HG03575 (cell line): ENCODE data around the gene GUCY1A2.
"Not testable (repeated sequence)": the region's sequence is repeated elsewhere in the genome, so short reads cannot be mapped to it uniquely, and the experiment has no call there.

Experiments used
- ATAC-seq: cut with Tn5 transposase; IDR thresholded peaks from one replicate; pipeline ENCODE4 v1.9.1; 2021; ENCODE audit not compliant: unreplicated experiment, insufficient number of reproducible peaks, low FRiP score; ENCODE audit errors: extremely low read depth

GUCY1A2 gene

GRCh38 chr11:107018219-107018901, at the start of gene GUCY1A2:
Gene GUCY1A2, minus strand, starts transcription at chr11:107018476. Its CDS starts 421 bp downstream, at chr11:107018055.
- ATAC-seq = no peak

GRCh38 chr11:107054391-107054790, 36.1 kb upstream of the GUCY1A2 start:
- ATAC-seq = no peak

- ATAC-seq = not testable (repeated sequence)
Observed at GRCh38 chr11:107051332-107051731, 33.1 kb upstream of the GUCY1A2 start.

- ATAC-seq = not testable (repeated sequence)
Observed at GRCh38 chr11:107050899-107051298, 32.6 kb upstream of the GUCY1A2 start.

GRCh38 chr11:107050121-107050520, 31.8 kb upstream of the GUCY1A2 start:
- no peak for ATAC-seq

- no peak for ATAC-seq
Observed at GRCh38 chr11:107044503-107044902, 26.2 kb upstream of the GUCY1A2 start.

- peak; percentile 82 for ATAC-seq
Observed at GRCh38 chr11:107043242-107044006, 25.1 kb upstream of the GUCY1A2 start.

- no peak for ATAC-seq
Observed at GRCh38 chr11:107042748-107043147, 24.5 kb upstream of the GUCY1A2 start.

GRCh38 chr11:107041088-107041444, 22.8 kb upstream of the GUCY1A2 start:
- ATAC-seq = no peak

- no peak for ATAC-seq
Observed at GRCh38 chr11:107040433-107041087, 22.3 kb upstream of the GUCY1A2 start.

- no peak for ATAC-seq
Observed at GRCh38 chr11:107025673-107026072, 7.4 kb upstream of the GUCY1A2 start.

- no peak for ATAC-seq
Observed at GRCh38 chr11:107020594-107020993, 2.3 kb upstream of the GUCY1A2 start.

GRCh38 chr11:107018902-107019493, 722 bp upstream of the GUCY1A2 start:
- no peak for ATAC-seq

- ATAC-seq = peak; percentile 49
Observed at GRCh38 chr11:107017433-107018218, 650 bp downstream of the GUCY1A2 start.

- no peak for ATAC-seq
Observed at GRCh38 chr11:107017104-107017432, 1.2 kb downstream of the GUCY1A2 start.

- no peak for ATAC-seq
Observed at GRCh38 chr11:107014871-107015270, 3.4 kb downstream of the GUCY1A2 start.

GRCh38 chr11:107011977-107012376, 6.3 kb downstream of the GUCY1A2 start:
- ATAC-seq = no peak

- ATAC-seq = no peak
Observed at GRCh38 chr11:107009190-107009589, 9.1 kb downstream of the GUCY1A2 start.
